IMR-90 (cell line): ENCODE measurements around the gene TSPAN16. TPM values are rescaled to one million over a fixed set of nuclear protein-coding genes. Genes with fewer than 3 reads are reported as not detected.

Experiments
- ATAC-seq: fragments of 200-7000 bp; cut with Tn5 transposase; 2 replicates; pipeline ENCODE4 v1.9.1; 2020; ENCODE audit warnings: low read depth, mild to moderate bottlenecking, moderate library complexity
- BruUV-seq: library from RNA; stranded (reverse); fragments of 400-500 nt; replicated peaks from 2 replicates; lab custom pipeline; 2021; lab: Mats Ljungman, UMichigan
- CTCF ChIA-PET: fragments of 300-600 bp; formaldehyde crosslinking; extraction: SDS; loops from one replicate; lab custom pipeline; 2021; ENCODE audit warnings: antibody characterized with exemption; lab: Yijun Ruan, JAX
- POLR2A ChIA-PET: fragments of 300-600 bp; sonication (Branson Sonifier 250); formaldehyde crosslinking; loops from one replicate; lab custom pipeline; 2022; ENCODE audit warnings: antibody characterized with exemption; ENCODE audit not compliant: unreplicated experiment; lab: Charles Lee
- DNase-seq: peaks from one replicate; pipeline ENCODE4 v3.0.0; 2013
- H2AFZ ChIP-seq: replicated peaks from 2 replicates; pipeline ENCODE3; 2013; ENCODE audit warnings: low read length, mild to moderate bottlenecking; ENCODE audit not compliant: poor library complexity
- H2AK5ac ChIP-seq: 2 replicates; pipeline ENCODE4 v1.6.1; 2013; ENCODE audit warnings: low read depth, low read length, inconsistent platforms
- H2AK9ac ChIP-seq: replicated peaks from 2 replicates; pipeline ENCODE3; 2013; ENCODE audit warnings: mild to moderate bottlenecking, low read depth, low read length, moderate library complexity; ENCODE audit not compliant: poor library complexity
- H2BK120ac ChIP-seq: 2 replicates; pipeline ENCODE4 v1.6.1; 2013; ENCODE audit warnings: low read depth, low read length, inconsistent platforms
- H2BK15ac ChIP-seq: 3 replicates; pipeline ENCODE4 v1.6.1; 2013; ENCODE audit warnings: low read depth, low read length, inconsistent platforms
- H2BK20ac ChIP-seq: 2 replicates; pipeline ENCODE4 v1.6.1; 2013; ENCODE audit warnings: low read depth, mild to moderate bottlenecking, inconsistent platforms, low read length, moderate library complexity
- H2BK5ac ChIP-seq: 2 replicates; pipeline ENCODE4 v1.6.1; 2013; ENCODE audit warnings: mild to moderate bottlenecking, low read depth, low read length, inconsistent platforms; ENCODE audit not compliant: poor library complexity, severe bottlenecking
- H3K14ac ChIP-seq: replicated peaks from 2 replicates; pipeline ENCODE4 v1.6.1; 2013; ENCODE audit warnings: low read depth, low read length, inconsistent platforms
- H3K18ac ChIP-seq: 2 replicates; pipeline ENCODE4 v1.6.1; 2013; ENCODE audit warnings: low read depth, low read length, control low read depth
- H3K23ac ChIP-seq: 2 replicates; pipeline ENCODE4 v1.6.1; 2013; ENCODE audit warnings: low read depth, low read length, inconsistent platforms
- H3K27ac ChIP-seq: 2 replicates; pipeline ENCODE4 v1.5.1; 2013; ENCODE audit warnings: mild to moderate bottlenecking, control low read depth, low read length; ENCODE audit not compliant: insufficient read depth
- H3K27me3 ChIP-seq: 2 replicates; pipeline ENCODE4 v1.6.1; 2013; ENCODE audit warnings: low read length; ENCODE audit not compliant: control insufficient read depth, insufficient read depth
- H3K36me3 ChIP-seq: 2 replicates; pipeline ENCODE4 v1.6.1; 2013; ENCODE audit warnings: low read length, mixed read lengths; ENCODE audit not compliant: control insufficient read depth, insufficient read depth
- H3K4ac ChIP-seq: 2 replicates; pipeline ENCODE4 v1.6.1; 2013; ENCODE audit warnings: low read depth, low read length, inconsistent platforms
- H3K4me1 ChIP-seq: 2 replicates; pipeline ENCODE4 v1.6.1; 2013; ENCODE audit warnings: low read length, mixed read lengths; ENCODE audit not compliant: control insufficient read depth, insufficient read depth
- H3K4me2 ChIP-seq: 2 replicates; pipeline ENCODE4 v1.6.1; 2013; ENCODE audit warnings: low read depth, mild to moderate bottlenecking, control low read depth, low read length, moderate library complexity
- H3K4me3 ChIP-seq: 2 replicates; pipeline ENCODE4 v1.5.1; 2013; ENCODE audit warnings: low read depth, mild to moderate bottlenecking, control low read depth, low read length, moderate library complexity; ENCODE audit not compliant: insufficient read depth
- H3K56ac ChIP-seq: 2 replicates; pipeline ENCODE4 v1.6.1; 2013; ENCODE audit warnings: low read length, inconsistent platforms; ENCODE audit not compliant: insufficient read depth; ENCODE audit errors: extremely low read depth
- H3K79me1 ChIP-seq, 2 experiments: 2 replicates each; pipeline ENCODE4 v1.6.1; 2013; ENCODE audit warnings: low read length in 2 of 2, inconsistent platforms in 1 of 2, low read depth in 1 of 2
- H3K9ac ChIP-seq: 2 replicates; pipeline ENCODE4 v1.6.1; 2013; ENCODE audit warnings: low read depth, low read length, control low read depth
- H3K9me1 ChIP-seq: 2 replicates; pipeline ENCODE4 v1.6.1; 2013; ENCODE audit warnings: low read length, inconsistent platforms; ENCODE audit not compliant: insufficient read depth
- H3K9me3 ChIP-seq: 2 replicates; pipeline ENCODE4 v1.6.1; 2013; ENCODE audit warnings: low read length; ENCODE audit not compliant: control insufficient read depth, insufficient read depth
- H4K20me1 ChIP-seq: 2 replicates; pipeline ENCODE4 v1.6.1; 2013; ENCODE audit warnings: low read length, inconsistent platforms; ENCODE audit not compliant: insufficient read depth
- H4K5ac ChIP-seq: 2 replicates; pipeline ENCODE4 v1.6.1; 2013; ENCODE audit warnings: mild to moderate bottlenecking, low read depth, low read length, control low read depth
- H4K8ac ChIP-seq, 2 experiments: 2 replicates each; pipeline ENCODE4 v1.6.1; 2013; ENCODE audit warnings: low read depth in 2 of 2, low read length in 2 of 2, control low read depth in 1 of 2, inconsistent platforms in 1 of 2
- H4K91ac ChIP-seq: 2 replicates; pipeline ENCODE4 v1.6.1; 2013; ENCODE audit warnings: low read depth, low read length, inconsistent platforms; ENCODE audit not compliant: insufficient read depth
- BHLHE40 ChIP-seq: fragments of 150-350 bp; IDR thresholded peaks from 2 replicates; pipeline ENCODE4 v1.6.1; 2016; ENCODE audit warnings: mild to moderate bottlenecking, low read depth, low read length
- CEBPB ChIP-seq: IDR thresholded peaks from 2 replicates; pipeline ENCODE4 v1.6.1; 2012; ENCODE audit warnings: low read depth, low read length, improper control_type of control experiment
- CHD1 ChIP-seq: IDR thresholded peaks from 2 replicates; pipeline ENCODE4 v1.6.1; 2012; ENCODE audit warnings: low read depth, low read length, improper control_type of control experiment
- CTCF ChIP-seq: conservative IDR thresholded peaks from 2 replicates; pipeline ENCODE4 v1.5.1; 2012; ENCODE audit warnings: mild to moderate bottlenecking, low read depth, low read length, improper control_type of control experiment
- ELK1 ChIP-seq: fragments of 150-350 bp; IDR thresholded peaks from 2 replicates; pipeline ENCODE4 v1.6.1; 2016; ENCODE audit warnings: low read depth, mild to moderate bottlenecking, low read length, moderate library complexity, borderline replicate concordance
- FOS ChIP-seq: fragments of 150-350 bp; IDR thresholded peaks from 2 replicates; pipeline ENCODE4 v1.6.1; 2016; ENCODE audit warnings: low read depth, low read length
- MAFK ChIP-seq: IDR thresholded peaks from 2 replicates; pipeline ENCODE4 v1.6.1; 2012; ENCODE audit warnings: low read depth, low read length, improper control_type of control experiment
- MAZ ChIP-seq: IDR thresholded peaks from 2 replicates; pipeline ENCODE4 v1.6.1; 2012; ENCODE audit warnings: low read depth, mild to moderate bottlenecking, low read length, improper control_type of control experiment, moderate library complexity, borderline replicate concordance
- MXI1 ChIP-seq: IDR thresholded peaks from 2 replicates; pipeline ENCODE4 v1.6.1; 2012; ENCODE audit warnings: low read depth, mild to moderate bottlenecking, low read length, moderate library complexity, borderline replicate concordance
- NFE2L2 ChIP-seq: fragments of 150-350 bp; IDR thresholded peaks from 2 replicates; pipeline ENCODE4 v1.6.1; 2016; ENCODE audit warnings: low read depth, mild to moderate bottlenecking, low read length
- POLR2A ChIP-seq: IDR thresholded peaks from 2 replicates; pipeline ENCODE4 v1.6.1; 2012; ENCODE audit warnings: mild to moderate bottlenecking, low read depth, low read length
- RAD21 ChIP-seq: IDR thresholded peaks from 2 replicates; pipeline ENCODE4 v1.6.1; 2012; ENCODE audit warnings: low read length, improper control_type of control experiment
- RCOR1 ChIP-seq: IDR thresholded peaks from 2 replicates; pipeline ENCODE4 v1.6.1; 2012; ENCODE audit warnings: mild to moderate bottlenecking, low read length, improper control_type of control experiment; ENCODE audit not compliant: insufficient replicate concordance
- RFX5 ChIP-seq: IDR thresholded peaks from 2 replicates; pipeline ENCODE4 v1.8.0; 2012; ENCODE audit warnings: low read depth, mild to moderate bottlenecking, low read length, moderate library complexity
- SMC3 ChIP-seq: fragments of 150-350 bp; IDR thresholded peaks from 2 replicates; pipeline ENCODE4 v1.6.1; 2016; ENCODE audit warnings: low read depth, mild to moderate bottlenecking, antibody characterized with exemption, low read length, moderate library complexity
- USF2 ChIP-seq: fragments of 150-350 bp; IDR thresholded peaks from 2 replicates; pipeline ENCODE4 v1.6.1; 2017; ENCODE audit warnings: mild to moderate bottlenecking, antibody characterized with exemption, low read length, low read depth
- WGBS, 2 experiments: methylation state at CpG; one replicate each; pipeline versions ENCODE4 v1.1.5 to v1.1.7; 2013; ENCODE audit warnings: missing lambda C conversion rate in 2 of 2; ENCODE audit not compliant: insufficient read length in 1 of 2; ENCODE audit errors: extremely low coverage in 2 of 2; 5-methylcytosine and 5-hydroxymethylcytosine counted together
- dilution Hi-C: fragments of 300-500 bp; cut with HindIII; formaldehyde crosslinking; loops from one replicate; pipeline ENCODE4 v1.14.3; 2018; ENCODE audit warnings: low sequenced_read_pairs; ENCODE audit not compliant: unreplicated experiment
- in situ Hi-C: fragments of 300-500 bp; cut with MboI; formaldehyde crosslinking; loops from 3 replicates; pipeline ENCODE4 v1.14.3; 2019; ENCODE audit warnings: low sequenced_read_pairs, inconsistent platforms, mixed read lengths
- intact Hi-C: fragments of 100-400 bp; cut with micrococcal nuclease; formaldehyde crosslinking; loops from 2 replicates; pipeline ENCODE4 v1.10.0; 2022
- polyA plus RNA-seq, 3 experiments: library from polyadenylated mRNA; depleted of rRNA; stranded (reverse); fragments of >200 nt; gene quantifications; 2 replicates each; pipeline ENCODE4 v1.2.3, GENCODE V29; 2012; ENCODE audit warnings: low replicate concordance in 1 of 3
- total RNA-seq: library from RNA; depleted of rRNA; stranded (reverse); fragments of >200 nt; gene quantifications from 2 replicates; pipeline ENCODE4 v1.2.3, GENCODE V29; 2012

The TSPAN16 gene
- total and polyA plus RNA-seq, 2 of the 4 experiments (the other 2 are of a cell fraction): not detected

GRCh38 chr19:11247391-11247790 is 48.6 kb upstream of the TSPAN16 start:
- dilution Hi-C loops: no loop called here
- DNase-seq (no peak), ATAC-seq (no peak)
- no peak overlapping the region for H4K5ac ChIP-seq
- H4K91ac ChIP-seq: no peak overlapping the region
- BruUV-seq: no TSS peak
- H2AK9ac ChIP-seq: no peak overlapping the region
- 55% methylated on average over 7 of the region's 10 CpGs; no CpG with 5 or more reads in 1 of the 2 experiments for WGBS, 2 experiments
- H4K20me1 ChIP-seq: no peaks in the 10 kb centered on the region
- in situ Hi-C loops: no loop called here
- H2BK120ac ChIP-seq: no peak overlapping the region
- no peak overlapping the region for H3K9ac ChIP-seq
- H3K79me1 ChIP-seq: no peaks in the 10 kb centered on the region
- no peaks in the 10 kb centered on the region for H3K27me3 ChIP-seq
- H3K4ac ChIP-seq: no peak overlapping the region
- no peak overlapping the region for H3K27ac ChIP-seq
- no peak overlapping the region for H3K4me3 ChIP-seq
- no peak overlapping the region for H3K23ac ChIP-seq
- H2BK15ac ChIP-seq: no peak overlapping the region
- no peak overlapping the region for H3K4me2 ChIP-seq
- intact Hi-C loops: no loop called here
- H2AK5ac ChIP-seq: no peak overlapping the region
- H3K4me1 ChIP-seq: 0 out of 2 replicates have a peak, but pooled peaks cover 1% of the 10 kb centered on the region
- no peak overlapping the region for H3K18ac ChIP-seq
- TF ChIP-seq SMC3 (no peak), ELK1 (no peak), CHD1 (no peak), POLR2A (no peak), USF2 (no peak), RFX5 (no peak), CEBPB (no peak), NFE2L2 (no peak), MXI1 (no peak), MAFK (no peak), RAD21 (no peak), FOS (no peak), RCOR1 (no peak), BHLHE40 (no peak), MAZ (no peak), CTCF (no peak)
- H3K14ac ChIP-seq: no peak overlapping the region
- ChIA-PET CTCF (no interaction called here), POLR2A (no interaction called here)
- peaks cover 36% of the 10 kb centered on the region for H3K36me3 ChIP-seq
- H3K56ac ChIP-seq: no peak overlapping the region
- peaks cover 4% of the 10 kb centered on the region; the same call in 1 of the 2 replicates for H3K9me1 ChIP-seq
- no peak overlapping the region for H2AFZ ChIP-seq
- H3K9me3 ChIP-seq: no peaks in the 10 kb centered on the region
- H2BK20ac ChIP-seq: no peak overlapping the region
- no peak overlapping the region for H2BK5ac ChIP-seq
- no peak overlapping the region for H4K8ac ChIP-seq
